ENCODE results near the gene PIGZ.

DNA sequence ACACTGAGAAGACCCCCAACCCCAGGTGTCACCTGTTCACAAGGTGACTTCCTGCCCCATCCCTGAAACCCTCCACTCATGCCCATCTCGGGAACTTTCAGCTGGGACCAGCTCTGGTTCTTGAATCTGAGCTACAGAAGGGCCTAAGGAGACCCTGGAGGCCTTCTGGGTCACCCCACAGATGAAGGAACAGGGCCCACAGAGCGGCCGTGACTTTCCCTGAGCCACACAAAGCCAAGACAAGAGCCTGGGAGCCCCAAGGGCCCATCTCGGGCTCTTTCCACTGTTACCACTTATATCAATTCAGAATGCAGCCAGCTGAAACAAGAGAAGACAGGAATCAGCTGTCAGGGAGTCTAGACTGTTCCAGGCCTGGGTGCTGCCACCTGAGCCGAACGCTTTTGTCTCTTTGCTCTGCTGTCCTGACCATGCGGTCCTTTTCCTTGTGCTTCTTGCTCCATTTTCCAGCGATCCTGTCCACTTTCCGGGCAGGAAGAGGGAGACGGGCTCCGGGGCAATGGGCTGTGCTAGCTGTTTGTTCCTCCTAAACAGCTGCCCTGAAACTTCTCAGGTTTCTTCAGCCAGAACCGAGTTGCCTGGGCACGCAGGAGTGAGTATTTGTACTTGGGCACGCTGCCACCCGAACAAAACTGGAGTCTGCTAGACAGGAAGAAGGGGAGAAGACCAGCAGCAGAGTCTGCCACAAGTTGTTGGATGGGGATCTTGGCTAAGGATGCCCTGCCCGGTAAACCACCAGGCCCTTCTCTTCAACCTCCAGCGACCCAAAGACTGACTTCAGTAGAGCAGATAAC lies 28.0 kb upstream of the PIGZ start:
- no peak for TF ChIP-seq EZH2 (IDR thresholded peaks at IDR 0.05; ENCODE audit: insufficient read depth, poor library complexity, severe bottlenecking)
- TF ChIP-seq EZH2phosphoT487 (IDR thresholded peaks at IDR 0.05; ENCODE audit: insufficient read depth, low read depth), result no peak

Measured in GM23248 (cell line).